Progenitor cell of endocrine pancreas (in vitro differentiated cells): ENCODE results near the gene COL15A1. TPM values are rescaled to one million over a fixed set of nuclear protein-coding genes. Genes with fewer than 3 reads are reported as not detected.

Experiments used
- DNase-seq: peaks from one replicate; pipeline ENCODE4 v3.0.0; 2021; ENCODE audit warnings: low spot score; ENCODE audit not compliant: unreplicated experiment
- H3K27ac Mint-ChIP-seq: 2 replicates; pipeline ENCODE4 v1.8.0; 2021; ENCODE audit warnings: mild to moderate bottlenecking, moderate library complexity, mixed read lengths
- H3K27me3 Mint-ChIP-seq: 2 replicates; pipeline ENCODE4 v1.8.0; 2021; ENCODE audit warnings: mixed read lengths
- H3K36me3 Mint-ChIP-seq: 2 replicates; pipeline ENCODE4 v1.8.0; 2022; ENCODE audit warnings: mixed read lengths; ENCODE audit not compliant: insufficient read depth
- H3K4me1 Mint-ChIP-seq: 2 replicates; pipeline ENCODE4 v1.8.0; 2021; ENCODE audit warnings: low read depth, mixed read lengths
- H3K4me3 Mint-ChIP-seq: 2 replicates; pipeline ENCODE4 v1.8.0; 2021; ENCODE audit warnings: low read depth, mild to moderate bottlenecking, moderate library complexity, mixed read lengths
- H3K9me3 Mint-ChIP-seq: 2 replicates; pipeline ENCODE4 v1.8.0; 2021; ENCODE audit warnings: low read depth, mixed read lengths
- CTCF ChIP-seq: fragments of 200-600 bp; sonication (generic); IDR thresholded peaks from one replicate; pipeline ENCODE4 v1.5.0; 2021; ENCODE audit warnings: antibody characterized with exemption, mild to moderate bottlenecking; ENCODE audit not compliant: unreplicated experiment
- total RNA-seq: library from RNA; stranded (reverse); gene quantifications from 2 replicates; pipeline ENCODE4 v1.2.1, GENCODE V29; 2021

Gene COL15A1
- total RNA-seq, 1 donor from 2014 or later, result not detected

GRCh38 chr9:99034149-99034548 lies 90.4 kb downstream of the COL15A1 start:
- no peak for TF ChIP-seq CTCF
- Mint-ChIP-seq H3K4me3 (no peak overlapping the region), H3K36me3 (no peaks in the 10 kb centered on the region), H3K27ac (no peak overlapping the region), H3K27me3 (peaks cover 8% of the 10 kb centered on the region), H3K9me3 (peaks cover 4% of the 10 kb centered on the region), H3K4me1 (peaks cover 5% of the 10 kb centered on the region)
- DNase-seq, result no peak

- no peak for TF ChIP-seq CTCF
- no peak overlapping the region for H3K27ac Mint-ChIP-seq
- peaks cover 4% of the 10 kb centered on the region for H3K27me3 Mint-ChIP-seq
- no peaks in the 10 kb centered on the region for H3K36me3 Mint-ChIP-seq
- H3K4me3 Mint-ChIP-seq, result no peak overlapping the region
- H3K4me1 Mint-ChIP-seq, result peaks cover 5% of the 10 kb centered on the region
- peaks cover 4% of the 10 kb centered on the region for H3K9me3 Mint-ChIP-seq
- DNase-seq, result no peak
Measured at GRCh38 chr9:99035313-99035712, 91.6 kb downstream of the COL15A1 start.

- Mint-ChIP-seq H3K27me3 (peaks cover 3% of the 10 kb centered on the region), H3K4me3 (no peak overlapping the region), H3K27ac (no peak overlapping the region), H3K4me1 (peaks cover 5% of the 10 kb centered on the region), H3K36me3 (no peaks in the 10 kb centered on the region), H3K9me3 (no peaks in the 10 kb centered on the region)
- no peak for DNase-seq
- TF ChIP-seq CTCF, result no peak
Measured at GRCh38 chr9:99037769-99038483, 94.2 kb downstream of the COL15A1 start.

GRCh38 chr9:99038484-99038820 lies 94.7 kb downstream of the COL15A1 start:
- Mint-ChIP-seq H3K4me1 (peaks cover 5% of the 10 kb centered on the region), H3K36me3 (no peaks in the 10 kb centered on the region), H3K9me3 (no peaks in the 10 kb centered on the region), H3K27me3 (peaks cover 3% of the 10 kb centered on the region), H3K4me3 (no peak overlapping the region), H3K27ac (no peak overlapping the region)
- no peak for DNase-seq
- no peak for TF ChIP-seq CTCF

GRCh38 chr9:99039505-99040182 lies 95.9 kb downstream of the COL15A1 start:
- no peak overlapping the region for H3K27ac Mint-ChIP-seq
- H3K36me3 Mint-ChIP-seq, result no peaks in the 10 kb centered on the region
- H3K9me3 Mint-ChIP-seq, result peaks cover 3% of the 10 kb centered on the region
- H3K4me1 Mint-ChIP-seq, result peaks cover 5% of the 10 kb centered on the region
- H3K27me3 Mint-ChIP-seq, result peaks cover 3% of the 10 kb centered on the region
- no peak for DNase-seq
- no peak overlapping the region for H3K4me3 Mint-ChIP-seq
- TF ChIP-seq CTCF, result no peak
